ENCODE data around the gene OLFM4.
"Not testable (repeated sequence)": the region's sequence is repeated elsewhere in the genome, so short reads cannot be mapped to it uniquely, and the experiment has no call there.

Gene OLFM4

GRCh38 chr13:53028637-53029203 lies at the start of gene OLFM4:
Gene OLFM4, plus strand, starts transcription at chr13:53028813. Its CDS starts 24 bp downstream, at chr13:53028837.
- DNase-seq, result no peak

- DNase-seq, result no peak
Measured at GRCh38 chr13:52978989-52979388, 49.6 kb upstream of the OLFM4 start.

DNA sequence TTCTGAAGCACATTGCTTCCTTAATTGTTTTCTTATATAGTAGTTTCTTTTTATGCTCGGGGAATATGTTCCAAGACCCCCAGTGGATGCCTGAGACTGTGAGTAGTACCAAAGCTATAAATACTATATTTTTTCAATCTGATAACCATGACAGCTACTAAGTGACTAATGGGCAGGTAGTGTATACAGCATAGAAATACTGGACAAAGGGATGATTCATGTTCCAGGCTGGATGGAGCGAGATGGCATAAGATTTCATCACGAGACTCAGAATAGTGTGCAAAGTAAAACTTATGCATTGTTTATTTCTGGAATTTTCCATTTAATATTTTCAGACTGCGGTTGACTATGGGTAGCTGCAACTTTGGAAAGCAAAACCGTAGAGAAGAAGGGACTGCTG lies 47.9 kb upstream of the OLFM4 start:
- DNase-seq, result no peak

DNA sequence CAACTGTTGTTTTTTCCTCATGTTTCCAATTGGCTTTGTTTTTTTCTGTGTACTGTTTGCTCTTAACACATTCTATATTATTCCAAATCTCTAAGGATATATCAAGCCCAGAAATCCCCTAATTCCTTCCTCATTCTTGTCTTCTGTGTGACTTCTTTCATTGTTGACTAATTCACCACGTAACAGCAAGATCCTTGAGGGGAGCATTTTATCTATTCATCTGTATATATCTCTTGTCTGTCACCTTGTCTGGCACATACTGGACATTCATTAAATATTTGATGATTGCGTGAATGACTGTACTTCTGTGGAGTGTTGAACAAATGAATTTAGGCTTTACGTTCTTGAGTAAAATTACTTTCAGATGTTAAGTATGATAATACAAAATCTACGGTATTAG lies 44.8 kb upstream of the OLFM4 start:
- DNase-seq, result no peak

- no peak for DNase-seq
Measured at GRCh38 chr13:52984881-52985363, 43.7 kb upstream of the OLFM4 start.

- DNase-seq, result no peak
Measured at GRCh38 chr13:52991344-52992020, 37.1 kb upstream of the OLFM4 start.

- DNase-seq, result no peak
Measured at GRCh38 chr13:52992110-52992509, 36.5 kb upstream of the OLFM4 start.

DNA sequence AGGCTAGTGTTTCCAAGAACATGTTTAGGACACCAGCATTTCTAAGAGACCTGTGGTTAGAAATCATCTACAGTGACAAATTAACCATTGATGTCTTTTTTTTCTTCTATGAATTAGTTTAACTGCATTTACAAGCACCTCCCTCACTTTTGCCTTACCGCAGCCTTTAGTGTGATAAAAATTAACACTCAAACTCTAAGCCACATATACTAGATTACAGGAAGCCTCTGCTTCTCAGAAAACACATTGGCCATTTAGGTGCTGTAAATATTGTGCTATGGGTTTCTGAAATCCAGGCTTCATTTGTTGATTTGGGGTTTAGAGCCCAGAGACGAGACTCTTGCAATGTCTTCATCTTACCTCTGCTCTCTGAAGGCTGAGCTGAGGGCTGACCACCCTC lies 34.6 kb upstream of the OLFM4 start:
- DNase-seq, result no peak

GRCh38 chr13:52994865-52995264 lies 33.7 kb upstream of the OLFM4 start:
- no peak for DNase-seq

DNA sequence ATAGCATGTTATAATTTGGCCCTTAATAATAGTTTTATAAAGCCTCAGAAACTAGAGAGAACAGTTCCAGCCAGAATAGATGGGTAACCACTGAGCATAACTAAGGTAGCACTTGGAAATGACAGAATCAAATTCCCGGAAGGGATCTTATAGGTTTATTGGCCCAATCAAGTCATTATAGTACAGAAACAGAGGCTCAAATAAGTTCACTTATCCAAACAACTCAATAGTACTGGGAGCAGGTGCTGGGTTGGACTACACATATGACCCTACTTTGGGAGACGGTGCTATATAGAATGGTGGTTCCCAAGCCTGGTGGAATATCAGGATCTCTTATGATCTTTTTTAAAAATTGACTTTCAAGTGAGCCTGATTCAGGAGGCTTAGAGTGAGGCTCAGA lies 32.7 kb upstream of the OLFM4 start:
- no peak for DNase-seq

DNA sequence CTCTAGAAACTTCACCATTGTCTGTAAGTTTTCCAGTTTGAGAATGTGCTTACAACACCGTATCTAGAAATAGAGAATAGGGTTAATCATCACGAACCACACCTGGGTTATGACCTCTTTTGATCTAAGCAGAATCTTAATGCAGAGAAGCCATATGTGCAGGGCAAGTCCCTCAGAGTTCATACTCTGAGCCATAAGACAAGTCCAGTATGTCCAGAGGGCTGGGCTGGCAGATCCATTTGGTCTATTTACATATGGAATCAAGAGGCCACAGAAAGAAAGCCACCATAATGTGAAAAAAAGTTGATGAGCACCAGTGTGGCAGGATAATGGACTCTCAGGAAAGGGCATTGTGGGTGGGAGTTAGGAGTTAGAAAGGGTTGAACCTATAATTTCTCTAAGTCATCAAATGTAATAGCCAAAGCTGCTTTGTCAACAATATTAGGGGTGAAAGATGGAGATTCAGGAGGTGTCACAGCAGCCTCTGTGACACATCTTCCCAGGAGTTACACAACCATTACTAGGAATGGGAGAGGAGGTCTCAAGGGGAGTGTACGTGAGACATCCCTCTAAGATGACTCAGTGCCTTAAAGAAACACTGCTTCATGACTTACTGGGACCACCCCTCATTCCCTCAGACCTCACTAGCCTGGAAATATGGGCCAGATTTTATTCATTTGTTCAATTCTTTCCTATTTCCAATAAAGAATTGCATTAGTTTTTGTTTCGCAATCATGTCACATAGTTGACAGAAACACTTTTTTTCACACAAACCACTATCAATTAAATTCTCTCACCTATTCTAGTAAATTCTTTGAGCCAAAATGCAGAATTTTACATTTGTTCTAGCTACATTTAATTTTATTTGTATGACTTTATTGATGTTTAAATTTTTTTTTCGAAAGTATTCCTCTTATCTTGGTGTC lies 30.4 kb upstream of the OLFM4 start:
- no peak for DNase-seq

DNA sequence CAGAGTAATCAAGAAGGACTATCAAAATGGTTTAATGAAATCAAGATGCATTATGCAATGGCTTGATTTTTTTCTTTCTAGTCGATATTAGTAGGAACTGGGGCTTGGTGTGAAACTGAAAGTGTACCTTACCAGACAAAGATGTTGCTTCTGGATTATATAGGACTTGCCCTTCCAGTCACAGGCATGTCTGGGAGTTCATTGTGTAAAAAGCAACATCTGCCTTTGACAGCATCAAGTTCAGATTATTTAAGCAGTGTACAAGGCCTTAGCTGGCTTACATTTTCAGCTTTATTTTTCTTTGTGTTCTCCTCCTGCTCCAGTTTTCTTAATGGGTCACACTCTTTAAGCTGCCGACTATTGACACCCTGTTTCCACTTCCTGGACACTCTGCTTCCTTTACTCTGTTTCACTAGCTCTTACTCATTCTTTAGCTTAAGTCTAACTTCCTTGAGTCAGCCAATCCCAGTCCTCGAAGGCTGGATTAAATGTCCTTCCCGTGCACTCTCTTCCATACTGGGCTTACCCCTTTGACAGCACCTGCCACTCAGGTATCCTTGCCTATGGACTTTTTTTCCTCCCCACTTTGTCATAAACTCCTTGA lies 29.4 kb upstream of the OLFM4 start:
- no peak for DNase-seq

- no peak for DNase-seq
Measured at GRCh38 chr13:53001444-53002225, 27.0 kb upstream of the OLFM4 start.

DNA sequence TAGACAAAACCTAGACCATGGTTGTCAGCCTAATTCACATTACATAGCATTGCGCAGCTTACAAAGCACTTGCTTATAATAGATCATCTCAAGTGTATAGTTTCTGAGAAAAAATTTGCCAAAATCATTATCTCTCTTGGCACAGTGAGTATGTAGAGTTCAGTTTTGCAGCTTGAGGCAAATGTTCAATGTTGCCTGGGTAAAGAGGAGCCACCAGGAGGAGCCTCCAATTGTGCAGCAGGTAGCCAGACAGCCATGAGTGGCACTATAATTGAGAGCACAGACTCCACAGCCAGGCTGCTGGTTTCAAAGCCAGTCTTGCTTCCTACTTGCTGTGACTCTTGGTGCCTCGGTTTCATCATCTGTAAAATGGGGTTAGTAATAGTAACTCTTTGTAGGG lies 24.0 kb upstream of the OLFM4 start:
- no peak for DNase-seq

DNA sequence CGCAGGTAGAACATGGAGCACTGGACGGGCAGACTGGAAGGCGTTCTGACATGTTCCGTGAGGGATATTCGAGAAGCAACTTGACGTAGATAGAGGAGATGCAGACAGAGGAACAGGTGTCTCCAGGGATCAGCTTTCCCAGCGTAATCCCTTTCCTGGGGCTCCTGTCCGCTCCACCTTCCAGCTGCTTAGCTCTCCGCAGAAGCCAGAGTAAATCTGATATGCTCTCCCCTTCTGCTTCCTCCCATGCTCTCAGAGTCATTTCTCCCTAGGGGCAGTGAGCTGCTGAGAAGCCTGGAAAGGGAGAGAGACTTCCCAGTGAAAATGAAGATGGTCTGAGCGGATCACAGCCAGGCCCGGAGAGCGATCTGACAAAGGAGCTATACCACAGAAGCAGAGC lies 23.0 kb upstream of the OLFM4 start:
- no peak for DNase-seq

DNA sequence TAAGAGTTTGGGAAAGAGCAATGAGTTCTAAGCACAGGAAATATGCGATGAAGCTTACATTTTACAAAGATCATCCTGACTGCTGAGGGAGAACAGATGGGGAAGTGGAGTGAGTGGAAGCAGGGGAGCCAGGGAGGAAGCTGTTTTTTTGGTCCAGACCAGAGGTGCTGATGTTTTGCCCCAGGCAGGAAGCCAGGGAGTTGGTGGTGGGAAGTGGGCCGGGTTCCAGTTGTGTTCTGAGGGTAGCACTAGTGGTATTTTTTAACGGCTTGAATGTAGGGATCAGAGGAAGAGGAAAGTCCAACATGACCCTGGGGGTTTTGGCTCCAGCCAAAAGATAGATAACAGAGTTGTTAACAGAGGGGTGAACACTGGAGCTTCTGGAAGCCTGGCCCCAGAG lies 20.7 kb upstream of the OLFM4 start:
- no peak for DNase-seq

- DNase-seq, result no peak
Measured at GRCh38 chr13:53010374-53011105, 18.1 kb upstream of the OLFM4 start.

GRCh38 chr13:53012707-53013106 lies 15.9 kb upstream of the OLFM4 start:
- no peak for DNase-seq

GRCh38 chr13:53013113-53013512 lies 15.5 kb upstream of the OLFM4 start:
- no peak for DNase-seq

- not testable (repeated sequence) for DNase-seq
Measured at GRCh38 chr13:53014018-53014417, 14.6 kb upstream of the OLFM4 start.

DNA sequence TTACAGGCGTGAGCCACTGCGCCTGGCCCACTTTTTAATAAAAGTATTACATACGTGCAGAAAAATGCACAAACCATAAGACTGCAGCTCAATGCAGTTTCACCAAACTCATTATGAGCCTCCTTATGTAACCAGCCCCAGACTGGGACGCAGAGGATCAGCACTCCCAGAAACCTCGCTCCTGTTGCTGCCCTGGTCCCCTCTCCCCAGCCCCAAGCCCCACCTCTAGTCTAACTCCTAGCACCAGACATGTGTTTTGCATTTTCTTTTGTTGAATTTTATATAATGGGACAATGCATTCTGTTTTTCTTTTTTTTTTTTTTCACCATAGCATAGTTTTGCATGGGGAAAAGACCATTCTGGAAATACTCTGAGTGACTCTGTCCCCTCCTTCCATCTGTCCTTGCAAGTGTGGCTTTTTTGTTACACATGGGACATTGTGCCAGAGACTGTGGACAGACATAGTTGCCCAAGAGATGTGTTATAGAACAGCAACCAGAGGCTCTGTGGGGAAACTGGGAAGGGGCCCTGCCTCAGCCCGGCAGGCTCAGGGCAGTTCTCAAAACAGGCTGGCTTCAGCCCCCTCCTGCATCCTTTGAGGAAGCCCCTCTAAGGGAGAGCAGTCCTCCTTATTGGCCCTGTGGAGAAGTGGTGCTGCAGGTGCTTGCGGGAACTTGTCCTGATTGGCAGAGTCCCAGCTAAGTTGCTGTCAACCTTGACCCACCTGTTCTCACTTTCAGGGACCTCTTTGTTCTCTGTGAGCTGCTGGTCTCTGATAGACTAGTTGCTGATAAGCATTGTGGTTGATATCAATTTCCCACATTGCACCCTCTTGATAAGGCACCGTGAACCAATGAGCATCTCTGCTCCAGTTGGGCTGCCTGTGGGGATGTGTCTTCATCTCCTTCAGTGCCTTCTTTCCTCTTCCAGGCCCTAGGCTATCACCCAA lies 13.8 kb upstream of the OLFM4 start:
- no peak for DNase-seq

All from NCI-H2081 treated with DMSO at 0.1 percent for 48 hours (cell line).